AG04449 (cell line): Measurements from ENCODE around the gene ACTR1A.
A peak's percentile ranks its signal among the peaks of the same experiment; 100 is the strongest.

ENCODE experiments used
- CTCF ChIA-PET: fragments of 350-600 bp; formaldehyde crosslinking; extraction: SDS; loops from one replicate; lab custom pipeline; 2021; ENCODE audit warnings: antibody characterized with exemption; lab: Yijun Ruan, JAX
- POLR2A ChIA-PET: fragments of 400-600, 350-600 bp; formaldehyde crosslinking; extraction: SDS; loops from one replicate; lab custom pipeline; 2020; ENCODE audit warnings: antibody characterized with exemption, inconsistent platforms; lab: Yijun Ruan, JAX
- DNase-seq: peaks from one replicate; pipeline ENCODE4 v3.0.0-alpha.2; 2010; ENCODE audit warnings: low read depth, low spot score
- H3K4me3 ChIP-seq: 2 replicates; pipeline ENCODE4 v1.5.1; 2011; ENCODE audit warnings: low read depth, mild to moderate bottlenecking, control low read depth, low read length
- TF ChIP-seq, protein P1 (sequence below): IDR thresholded peaks from one replicate; pipeline ENCODE4 v1.5.1; 2011; ENCODE audit warnings: mild to moderate bottlenecking, moderate library complexity, low read length, control low read depth, inconsistent platforms; ENCODE audit not compliant: insufficient read depth; ENCODE audit errors: missing control alignments

The ACTR1A gene

DNA sequence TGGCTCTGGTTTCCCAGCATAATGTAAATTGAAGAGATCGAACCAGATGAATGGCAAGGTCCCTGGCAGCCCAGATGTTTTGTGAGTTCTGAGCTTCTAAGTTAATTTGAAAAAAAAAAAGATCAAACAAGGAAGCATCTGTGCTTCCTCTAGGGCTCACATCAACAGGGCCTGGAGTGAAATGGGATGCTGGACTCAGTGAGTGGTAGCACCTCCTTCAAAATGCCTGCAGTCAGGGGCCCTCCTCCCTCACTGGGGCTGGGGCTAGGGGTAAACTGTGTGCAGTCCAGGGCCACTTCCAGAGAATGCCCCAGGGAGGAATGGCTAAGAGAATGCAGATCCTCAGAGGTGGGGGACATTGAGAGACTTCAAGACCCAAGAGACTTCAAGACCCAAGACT is 64.1 kb downstream of the ACTR1A start:
- H3K4me3 ChIP-seq: no peak overlapping the region
- TF ChIP-seq, protein P1, sequence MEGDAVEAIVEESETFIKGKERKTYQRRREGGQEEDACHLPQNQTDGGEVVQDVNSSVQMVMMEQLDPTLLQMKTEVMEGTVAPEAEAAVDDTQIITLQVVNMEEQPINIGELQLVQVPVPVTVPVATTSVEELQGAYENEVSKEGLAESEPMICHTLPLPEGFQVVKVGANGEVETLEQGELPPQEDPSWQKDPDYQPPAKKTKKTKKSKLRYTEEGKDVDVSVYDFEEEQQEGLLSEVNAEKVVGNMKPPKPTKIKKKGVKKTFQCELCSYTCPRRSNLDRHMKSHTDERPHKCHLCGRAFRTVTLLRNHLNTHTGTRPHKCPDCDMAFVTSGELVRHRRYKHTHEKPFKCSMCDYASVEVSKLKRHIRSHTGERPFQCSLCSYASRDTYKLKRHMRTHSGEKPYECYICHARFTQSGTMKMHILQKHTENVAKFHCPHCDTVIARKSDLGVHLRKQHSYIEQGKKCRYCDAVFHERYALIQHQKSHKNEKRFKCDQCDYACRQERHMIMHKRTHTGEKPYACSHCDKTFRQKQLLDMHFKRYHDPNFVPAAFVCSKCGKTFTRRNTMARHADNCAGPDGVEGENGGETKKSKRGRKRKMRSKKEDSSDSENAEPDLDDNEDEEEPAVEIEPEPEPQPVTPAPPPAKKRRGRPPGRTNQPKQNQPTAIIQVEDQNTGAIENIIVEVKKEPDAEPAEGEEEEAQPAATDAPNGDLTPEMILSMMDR: no peak
- ChIA-PET POLR2A (no interaction called here), CTCF (interaction anchor here (2.9 kb wide), 1 partner anchor 15 kb away, joined by 9 read pairs; no protein-coding TSS in a partner anchor)
- no peak for DNase-seq

DNA sequence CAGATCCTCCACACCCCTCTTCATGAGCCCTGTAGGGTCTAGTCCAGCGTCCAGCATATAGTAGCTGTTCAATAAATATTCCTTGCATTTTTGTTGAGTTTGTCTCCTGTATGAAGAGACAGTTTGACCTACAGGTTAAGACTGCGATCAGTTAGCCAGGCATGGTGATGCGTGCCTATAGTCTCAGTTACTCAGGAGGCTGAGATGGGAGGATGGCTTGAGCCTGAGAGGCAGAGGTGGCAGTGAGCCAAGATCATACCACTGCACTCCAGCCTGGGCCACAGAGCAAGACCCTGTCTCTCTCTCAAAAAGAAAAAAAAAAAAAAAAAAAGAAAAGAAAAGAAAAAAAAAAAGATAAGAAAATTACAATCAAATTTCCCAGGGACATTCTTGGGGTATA is 65.0 kb downstream of the ACTR1A start:
- TF ChIP-seq, protein P1: no peak
- ChIA-PET CTCF (interaction anchor here (1.4 to 2.9 kb wide), 2 partner anchors 14 to 16 kb away, joined by 7 to 9 read pairs; no protein-coding TSS in a partner anchor), POLR2A (no interaction called here)
- no peak for DNase-seq
- H3K4me3 ChIP-seq: no peak overlapping the region

DNA sequence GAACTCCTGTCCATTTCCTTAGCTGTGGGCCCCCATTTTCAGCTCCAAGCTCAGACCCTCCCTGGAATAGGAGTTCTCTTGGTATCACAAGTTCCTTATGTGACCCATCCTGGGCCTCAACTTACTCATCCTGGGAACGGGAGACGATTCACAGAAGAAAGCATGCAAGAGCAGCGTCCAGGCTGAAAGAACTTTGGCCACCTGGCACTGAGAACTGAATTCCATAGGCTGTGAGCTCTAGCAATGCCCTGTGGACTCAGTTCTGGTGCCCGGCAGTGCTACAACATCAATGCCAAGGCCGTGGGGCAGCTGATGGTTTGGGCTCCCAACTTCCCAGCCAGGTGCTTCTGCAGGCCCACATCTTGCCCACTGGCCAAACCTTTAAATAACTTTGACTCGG is 66.2 kb downstream of the ACTR1A start:
- CTCF ChIA-PET: interaction anchor here (0.9 to 2.9 kb wide), 4 partner anchors 13 to 147 kb away, joined by 4 to 9 read pairs (median 6); no protein-coding TSS in a partner anchor
- H3K4me3 ChIP-seq: no peak overlapping the region
- DNase-seq: no peak
- TF ChIP-seq, protein P1: no peak
- POLR2A ChIA-PET: no interaction called here

DNA sequence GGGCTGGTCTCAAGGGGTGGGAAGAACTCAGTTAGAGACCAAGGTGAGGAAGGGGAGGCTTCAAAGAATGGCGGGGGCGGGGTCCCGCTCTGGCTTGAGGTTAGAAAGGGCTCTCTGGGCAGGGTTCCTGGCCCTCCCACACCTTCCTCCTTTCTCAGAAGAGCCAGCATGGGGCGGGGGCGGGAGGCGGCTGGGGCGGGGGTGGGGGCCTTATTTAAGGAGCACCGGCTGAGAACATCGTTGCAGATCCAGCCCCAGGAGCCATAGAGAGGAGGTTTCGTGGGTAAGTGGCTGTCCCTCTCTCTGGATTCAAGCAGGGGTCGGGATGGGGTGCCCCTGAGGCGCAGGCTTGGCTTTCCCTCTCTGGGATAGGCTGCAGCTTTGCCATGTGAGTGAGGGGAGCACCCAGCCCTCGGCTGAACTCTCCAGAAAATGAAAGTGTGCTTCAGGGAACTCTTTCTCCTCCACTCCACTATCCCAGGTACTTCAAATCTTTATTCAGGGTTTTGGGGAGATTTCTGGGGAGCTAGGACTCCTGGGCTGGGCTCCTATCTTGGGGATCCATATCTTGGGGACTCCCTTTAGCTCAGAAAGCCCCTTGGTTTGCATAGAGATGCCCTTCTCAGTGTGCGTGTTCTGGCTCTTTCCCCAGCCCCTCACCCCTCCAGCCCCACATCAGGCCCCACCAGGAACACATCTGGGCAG is 66.8 kb downstream of the ACTR1A start:
- DNase-seq: no peak
- H3K4me3 ChIP-seq: peak overlapping the region; percentile 40
- POLR2A ChIA-PET: no interaction called here
- TF ChIP-seq, protein P1: no peak
- CTCF ChIA-PET: interaction anchor here (0.7 to 4.6 kb wide), 11 partner anchors 12 to 206 kb away, joined by 3 to 48 read pairs (median 5); partner anchors contain the start of gene FBXL15

DNA sequence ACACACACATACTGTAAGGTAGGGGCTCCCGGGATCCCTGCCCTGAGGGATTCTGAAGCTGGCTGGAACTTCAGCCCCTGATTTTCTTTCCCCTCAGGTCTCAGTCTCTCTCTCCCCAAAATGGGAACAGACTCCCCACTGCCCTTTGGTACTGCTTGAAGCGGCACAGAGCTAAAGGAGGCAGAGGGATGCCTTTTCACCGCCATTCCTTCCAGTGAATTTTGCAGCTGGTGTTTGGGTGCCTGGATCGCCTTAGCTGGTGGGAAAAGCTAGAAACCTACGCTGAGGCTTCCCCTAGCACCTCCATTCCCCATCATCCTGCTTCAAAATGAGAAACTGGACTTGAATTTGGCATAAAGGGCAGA is 67.4 kb downstream of the ACTR1A start:
- DNase-seq: no peak
- ChIA-PET CTCF (interaction anchor here (0.7 to 4.6 kb wide), 8 partner anchors 12 to 205 kb away, joined by 3 to 48 read pairs (median 4); partner anchors contain the start of gene FBXL15), POLR2A (interaction anchor here (0.6 to 0.8 kb wide), 3 partner anchors 15 to 21 kb away, joined by 3 to 4 read pairs (median 3); partner anchors contain the start of gene FBXL15)
- TF ChIP-seq, protein P1: no peak
- H3K4me3 ChIP-seq: no peak overlapping the region
